GM12878 (cell line): ENCODE measurements around the gene AFF2. TPM values are rescaled to one million over a fixed set of nuclear protein-coding genes. Genes with fewer than 3 reads are reported as not detected.

ENCODE experiments used
- ATAC-seq: fragments of 200-7000 bp; cut with Tn5 transposase; 3 replicates; pipeline ENCODE4 v1.9.1; 2020; ENCODE audit warnings: mild to moderate bottlenecking, moderate library complexity
- BruUV-seq: library from RNA; stranded (reverse); fragments of 400-500 nt; replicated peaks from 2 replicates; lab custom pipeline; 2021; lab: Mats Ljungman, UMichigan
- CTCF ChIA-PET: fragments of 300-600 bp; sonication (Branson Sonifier 250); formaldehyde crosslinking; extraction: SDS; loops from one replicate; lab custom pipeline; 2021; ENCODE audit warnings: inconsistent platforms; lab: Yijun Ruan, JAX
- POLR2A ChIA-PET: fragments of 350-600 bp; formaldehyde crosslinking; extraction: SDS; loops from one replicate; lab custom pipeline; 2021; ENCODE audit warnings: inconsistent platforms; lab: Charles Lee
- RAD21 ChIA-PET: fragments of 300-600 bp; sonication (Branson Sonifier 250); formaldehyde crosslinking; loops from one replicate; lab custom pipeline; 2023; ENCODE audit warnings: antibody characterized with exemption; ENCODE audit not compliant: unreplicated experiment; lab: Charles Lee
- SMC1A ChIA-PET: fragments of 300-600 bp; sonication (Branson Sonifier 250); formaldehyde crosslinking; loops from one replicate; lab custom pipeline; 2023; ENCODE audit not compliant: unreplicated experiment, uncharacterized antibody; lab: Charles Lee
- DNase-seq: peaks from one replicate; pipeline ENCODE4 v3.0.0-alpha.2; 2011; ENCODE audit warnings: low read depth, low spot score
- FAIRE-seq: peaks from 3 replicates; lab custom pipeline; 2011; peaks lifted over from hg19 to GRCh38; lab: Jason Lieb, UNC
- H2AFZ ChIP-seq: 2 replicates; pipeline ENCODE4 v1.6.0; 2011; ENCODE audit warnings: low read depth, low read length, control low read depth; ENCODE audit not compliant: control insufficient read depth
- H3K27ac ChIP-seq: 2 replicates; pipeline ENCODE4 v1.5.1; 2011; ENCODE audit warnings: control low read depth; ENCODE audit not compliant: control insufficient read depth, insufficient read depth
- H3K27me3 ChIP-seq, 2 experiments: replicated peaks in 1 of 2; 2 replicates each; pipeline versions ENCODE4 v1.6.0 to v1.6.1; 2011; ENCODE audit warnings: low read length in 1 of 2; ENCODE audit not compliant: control insufficient read depth in 2 of 2, insufficient read depth in 2 of 2
- H3K36me3 ChIP-seq, 2 experiments: 2 replicates each; pipeline ENCODE4 v1.5.1; 2011; ENCODE audit warnings: low read length in 1 of 2; ENCODE audit not compliant: control insufficient read depth in 2 of 2, insufficient read depth in 2 of 2
- H3K4me1 ChIP-seq: 2 replicates; pipeline ENCODE4 v1.6.1; 2011; ENCODE audit warnings: mild to moderate bottlenecking, low read length, moderate library complexity, mixed read lengths; ENCODE audit not compliant: control insufficient read depth, insufficient read depth
- H3K4me2 ChIP-seq: 2 replicates; pipeline ENCODE4 v1.6.0; 2011; ENCODE audit warnings: control low read depth; ENCODE audit not compliant: control insufficient read depth, insufficient read depth
- H3K4me3 ChIP-seq: fragments of 200-600 bp; sonication (generic); 2 replicates; pipeline ENCODE4 v1.5.1; 2016
- H3K79me2 ChIP-seq: 2 replicates; pipeline ENCODE4 v1.6.0; 2011; ENCODE audit warnings: low read length; ENCODE audit not compliant: control insufficient read depth, insufficient read depth
- H3K9ac ChIP-seq: 2 replicates; pipeline ENCODE4 v1.8.0; 2011; ENCODE audit warnings: low read length, control low read depth, mixed read lengths; ENCODE audit not compliant: control insufficient read depth, insufficient read depth
- H3K9me3 ChIP-seq: replicated peaks from 3 replicates; pipeline ENCODE4 v1.5.1; 2011; ENCODE audit warnings: mild to moderate bottlenecking, low read length; ENCODE audit not compliant: control insufficient read depth, insufficient read depth
- H4K20me1 ChIP-seq: 2 replicates; pipeline ENCODE4 v1.6.0; 2011; ENCODE audit not compliant: control insufficient read depth, insufficient read depth
- CREB1 ChIP-seq: IDR thresholded peaks from 2 replicates; pipeline ENCODE4 v1.6.1; 2012; ENCODE audit warnings: low read depth, mild to moderate bottlenecking, inconsistent platforms
- CREM ChIP-seq: IDR thresholded peaks from 2 replicates; pipeline ENCODE4 v1.6.1; 2014; ENCODE audit warnings: antibody characterized with exemption, low read depth
- EP300 ChIP-seq, 2 experiments: fragments of 150-350 bp in 1 of 2; IDR thresholded peaks; 2 replicates each; pipeline ENCODE4 v1.6.1; 2011 to 2012; ENCODE audit warnings: low read depth in 2 of 2, low read length in 2 of 2, borderline replicate concordance in 1 of 2, improper control_type of control experiment in 1 of 2, inconsistent platforms in 1 of 2; ENCODE audit not compliant: control insufficient read depth in 1 of 2
- ETV6 ChIP-seq, 2 experiments: fragments of 450-650 bp in 1 of 2; IDR thresholded peaks in 1 of 2; conservative IDR thresholded peaks in 1 of 2; 2 replicates each; pipeline ENCODE4 v1.6.1; 2014; ENCODE audit warnings: antibody characterized with exemption in 1 of 2, borderline replicate concordance in 1 of 2, low read depth in 1 of 2, mild to moderate bottlenecking in 1 of 2, moderate library complexity in 1 of 2
- FOXK2 ChIP-seq: fragments of 450-650 bp; IDR thresholded peaks from 2 replicates; pipeline ENCODE4 v1.6.1; 2017; ENCODE audit warnings: mild to moderate bottlenecking, moderate library complexity
- GATAD2B ChIP-seq: fragments of 450-650 bp; conservative IDR thresholded peaks from 2 replicates; pipeline ENCODE4 v1.6.1; 2017; ENCODE audit warnings: low read depth, mild to moderate bottlenecking, moderate library complexity
- HDAC2 ChIP-seq: fragments of 200-600 bp; sonication (generic); IDR thresholded peaks from 2 replicates; pipeline ENCODE4 v1.6.1; 2017
- IKZF1 ChIP-seq: fragments of 450-650 bp; conservative IDR thresholded peaks from 2 replicates; pipeline ENCODE4 v1.6.1; 2017; ENCODE audit warnings: antibody characterized with exemption, mild to moderate bottlenecking
- IKZF2 ChIP-seq, 2 experiments: fragments of 450-650 bp; IDR thresholded peaks; 2 replicates each; pipeline ENCODE4 v1.6.1; 2017; ENCODE audit warnings: mild to moderate bottlenecking in 2 of 2, moderate library complexity in 2 of 2
- JUNB ChIP-seq: IDR thresholded peaks from 2 replicates; pipeline ENCODE4 v1.6.1; 2016; ENCODE audit warnings: antibody characterized with exemption, mild to moderate bottlenecking
- JUND ChIP-seq: IDR thresholded peaks from 2 replicates; pipeline ENCODE4 v1.6.1; 2012; ENCODE audit warnings: low read depth, mild to moderate bottlenecking, low read length, improper control_type of control experiment, moderate library complexity
- MEF2B ChIP-seq: fragments of 450-650 bp; IDR thresholded peaks from 2 replicates; pipeline ENCODE4 v1.6.1; 2018; ENCODE audit warnings: mild to moderate bottlenecking, moderate library complexity; ENCODE audit not compliant: partially characterized antibody, poor library complexity, severe bottlenecking
- MTA2 ChIP-seq: fragments of 450-650 bp; IDR thresholded peaks from 2 replicates; pipeline ENCODE4 v1.6.1; 2016; ENCODE audit warnings: low read depth, mild to moderate bottlenecking, moderate library complexity
- NFYB ChIP-seq: IDR thresholded peaks from 2 replicates; pipeline ENCODE4 v1.6.1; 2011; ENCODE audit warnings: low read depth, mild to moderate bottlenecking, low read length, improper control_type of control experiment, moderate library complexity; ENCODE audit not compliant: insufficient read depth
- SMC3 ChIP-seq: IDR thresholded peaks from 2 replicates; pipeline ENCODE4 v1.6.1; 2011; ENCODE audit warnings: low read length, improper control_type of control experiment, borderline replicate concordance
- SPI1 ChIP-seq: IDR thresholded peaks from 2 replicates; pipeline ENCODE4 v1.6.1; 2011; ENCODE audit warnings: low read depth, mild to moderate bottlenecking, low read length, moderate library complexity, borderline replicate concordance; ENCODE audit not compliant: insufficient read depth
- TCF12 ChIP-seq: IDR thresholded peaks from 2 replicates; pipeline ENCODE4 v1.6.1; 2011; ENCODE audit warnings: low read depth, mild to moderate bottlenecking, low read length
- TCF7 ChIP-seq: IDR thresholded peaks from 2 replicates; pipeline ENCODE4 v1.6.1; 2014; ENCODE audit warnings: antibody characterized with exemption, borderline replicate concordance
- WGBS: methylation state at CpG from one replicate; pipeline ENCODE4 v1.1.6; 2016; ENCODE audit warnings: low lambda C conversion rate; ENCODE audit not compliant: insufficient replicate concordance, insufficient coverage; ENCODE audit errors: missing lambda C conversion rate; 5-methylcytosine and 5-hydroxymethylcytosine counted together
- in situ Hi-C: fragments of 300-500 bp; cut with MboI; formaldehyde crosslinking; loops from 9 replicates; pipeline ENCODE4 v1.14.3; 2018; ENCODE audit warnings: mixed read lengths
- intact Hi-C: fragments of 100-400 bp; cut with micrococcal nuclease; formaldehyde crosslinking; loops from one replicate; pipeline ENCODE4 v1.14.2; 2022; ENCODE audit not compliant: unreplicated experiment
- polyA plus RNA-seq, 11 experiments: library from polyadenylated mRNA; depleted of rRNA in 4 of 11; unstranded in 6 of 11; stranded (reverse) in 5 of 11; fragments of >200 nt; fragmentation: Nextera tagmentation in 4 of 11; fragmentation: Illumina TruSeq in 1 of 11; extraction: Ambion mirVana in 4 of 11; extraction: Trizol in 1 of 11; gene quantifications; 1 replicate in 1 of 11; 2 replicates in 10 of 11; pipeline versions ENCODE4 v1.2.1 to v1.2.3, GENCODE V29; 2011 to 2016; ENCODE audit warnings: inconsistent platforms in 2 of 11, missing spikeins in 2 of 11, low read depth in 1 of 11
- total RNA-seq, 4 experiments: library from RNA; depleted of rRNA in 3 of 4; stranded (reverse); fragments of >200 nt in 3 of 4; fragmentation: Illumina TruSeq in 1 of 4; extraction: Trizol in 1 of 4; gene quantifications; 2 replicates each; pipeline versions ENCODE4 v1.2.1 to v1.2.3, GENCODE V29; 2013 to 2021
- TF ChIP-seq, protein P1 (sequence below): fragments of 150-350 bp; IDR thresholded peaks from 2 replicates; pipeline ENCODE4 v1.6.1; 2014; ENCODE audit warnings: mild to moderate bottlenecking, low read depth, low read length

Gene AFF2
- total and polyA plus RNA-seq, 10 of the 15 experiments (the other 5 are each of a cell fraction or from before 2014, with no cell fraction given) = under 0.01 to 0.03 TPM; not detected in 8

DNA sequence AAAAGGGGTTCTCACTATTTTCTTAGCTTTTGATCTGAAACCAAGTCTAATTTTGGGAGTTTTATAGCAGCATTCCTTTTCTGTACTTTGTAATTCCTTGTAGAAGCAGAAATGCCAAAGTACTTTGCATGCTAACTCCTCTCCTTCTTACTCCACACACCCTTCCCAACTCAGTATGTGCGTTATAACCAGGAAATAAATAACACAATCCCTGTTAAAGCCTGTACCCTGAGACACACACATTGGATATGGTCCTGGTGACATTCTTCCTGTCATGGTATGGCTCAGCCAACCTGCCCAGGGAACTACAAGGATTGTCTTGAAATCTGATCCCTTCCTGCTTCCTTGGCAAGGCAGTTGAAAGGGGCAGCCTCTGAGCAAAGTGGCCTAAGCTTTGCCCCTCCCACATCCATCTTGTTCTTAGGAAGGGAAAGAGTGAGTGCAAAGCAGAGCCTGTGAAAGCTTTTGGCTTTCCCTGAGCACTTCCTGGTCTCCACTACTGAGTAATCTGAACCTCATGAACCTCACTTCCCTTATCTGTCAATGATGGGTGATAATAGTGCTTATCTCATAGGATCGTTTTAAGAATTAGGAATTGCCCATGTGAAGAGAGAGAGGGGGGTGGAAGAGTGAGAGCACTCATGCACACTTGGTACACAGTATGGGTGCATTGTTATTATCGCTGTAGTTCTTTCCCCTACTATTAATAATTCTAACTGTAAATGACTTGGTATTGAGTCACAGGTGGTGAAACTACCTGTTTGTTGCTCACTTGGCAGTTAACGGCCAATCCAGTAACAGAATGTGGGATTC lies 109.3 kb downstream of the AFF2 start (continued):
- peak in 1 of 2 experiments; percentile 2; a peak in 1 of 4 replicates for TF ChIP-seq EP300 (IDR thresholded peaks at IDR 0.05; ENCODE audit: borderline replicate concordance in 1 of 2, control insufficient read depth in 1 of 2, low read depth in 2 of 2, low read length in 2 of 2)
- TF ChIP-seq IKZF2 (IDR thresholded peaks at IDR 0.05) = peak in 1 of 2 experiments; percentile 61; a peak in 3 of 4 replicates
- peak; percentile 25; the same call in 1 of the 2 replicates for TF ChIP-seq CREM
- TF ChIP-seq MTA2 = peak; percentile 58; the same call in 1 of the 2 replicates
- no peak for TF ChIP-seq TCF12
- peak; percentile 71 for TF ChIP-seq IKZF1
- peak; percentile 45; the same call in 1 of the 2 replicates for TF ChIP-seq GATAD2B
- TF ChIP-seq MEF2B = peak; percentile 31
- no peak for TF ChIP-seq HDAC2
- TF ChIP-seq FOXK2 = no peak
- TF ChIP-seq SMC3 = no peak

DNA sequence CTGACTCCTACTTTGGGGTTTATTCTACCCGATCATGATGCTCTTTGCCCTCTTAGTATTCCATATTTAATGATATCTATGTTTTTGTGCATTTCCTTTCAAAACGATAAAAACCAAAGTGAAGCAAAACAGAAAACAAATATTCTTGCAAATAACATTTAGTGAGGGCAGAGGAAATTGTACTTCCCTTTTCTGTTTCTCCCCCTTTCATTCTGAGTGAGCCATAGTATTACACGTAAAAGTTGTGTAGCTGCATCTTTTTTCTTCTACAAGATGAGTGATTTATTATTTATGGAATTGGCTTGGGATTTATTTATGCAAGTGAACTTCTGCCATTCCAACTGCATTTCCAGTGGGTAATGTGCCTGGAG lies 109.9 kb downstream of the AFF2 start:
- ChIA-PET SMC1A (interaction anchor here (0.7 to 2.4 kb wide), 5 partner anchors 9 to 629 kb away, joined by 3 to 7 read pairs (median 3); no protein-coding TSS in a partner anchor), CTCF (interaction anchor here (2.1 kb wide), 1 partner anchor 80 kb away, joined by 6 read pairs; no protein-coding TSS in a partner anchor), POLR2A (no interaction called here), RAD21 (no interaction called here)
- BruUV-seq = no TSS peak
- Histone ChIP-seq H3K79me2 (no peaks in the 10 kb centered on the region), H3K27ac (peak overlapping the region; percentile 75), H3K4me1 (peaks cover 13% of the 10 kb centered on the region), H3K9me3 (no peaks in the 10 kb centered on the region), H4K20me1 (no peaks in the 10 kb centered on the region), H3K4me2 (peak overlapping the region; percentile 79), H2AFZ (peak overlapping the region; percentile 77), H3K4me3 (peak overlapping the region; percentile 37), H3K36me3 (no peaks in the 10 kb centered on the region), H3K27me3 (no peaks in the 10 kb centered on the region), H3K9ac (0 out of 2 replicates have a peak overlapping the region, but pooled peaks have one; percentile 16)
- intact Hi-C loops (loop anchor here (5.0 to 10.0 kb wide), 3 partner anchors 143 to 594 kb away; no protein-coding TSS in a partner anchor), in situ Hi-C loops (no loop called here)
- peak; percentile 77 for ATAC-seq
- peak; percentile 80 for FAIRE-seq
- 10% methylated on average over 3 of the region's 3 CpGs for WGBS
- DNase-seq = no peak
- TF ChIP-seq CREM (peak; percentile 15; the same call in 1 of the 2 replicates), JUND (peak; percentile 65; the same call in 1 of the 2 replicates), CREB1 (0 out of 2 replicates have a peak, but pooled peaks have one; percentile 18), ETV6 (conservative IDR thresholded peaks at IDR 0.05 in 1 of 2, IDR thresholded peaks at IDR 0.05 in 1 of 2; ENCODE audit: borderline replicate concordance in 1 of 2, low read depth in 1 of 2) (peak in 1 of 2 experiments; percentile 11; a peak in 1 of 4 replicates), TCF7 (no peak), GATAD2B (no peak), SPI1 (peak; percentile 65; the same call in 1 of the 2 replicates), JUNB (peak; percentile 72), NFYB (no peak), EP300 (IDR thresholded peaks at IDR 0.05; ENCODE audit: borderline replicate concordance in 1 of 2, control insufficient read depth in 1 of 2, low read depth in 2 of 2, low read length in 2 of 2) (0 out of 4 replicates have a peak, but pooled peaks have one; percentile 8 to 30)
- TF ChIP-seq, protein P1, sequence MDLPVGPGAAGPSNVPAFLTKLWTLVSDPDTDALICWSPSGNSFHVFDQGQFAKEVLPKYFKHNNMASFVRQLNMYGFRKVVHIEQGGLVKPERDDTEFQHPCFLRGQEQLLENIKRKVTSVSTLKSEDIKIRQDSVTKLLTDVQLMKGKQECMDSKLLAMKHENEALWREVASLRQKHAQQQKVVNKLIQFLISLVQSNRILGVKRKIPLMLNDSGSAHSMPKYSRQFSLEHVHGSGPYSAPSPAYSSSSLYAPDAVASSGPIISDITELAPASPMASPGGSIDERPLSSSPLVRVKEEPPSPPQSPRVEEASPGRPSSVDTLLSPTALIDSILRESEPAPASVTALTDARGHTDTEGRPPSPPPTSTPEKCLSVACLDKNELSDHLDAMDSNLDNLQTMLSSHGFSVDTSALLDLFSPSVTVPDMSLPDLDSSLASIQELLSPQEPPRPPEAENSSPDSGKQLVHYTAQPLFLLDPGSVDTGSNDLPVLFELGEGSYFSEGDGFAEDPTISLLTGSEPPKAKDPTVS = no peak
